ENCODE measurements around the gene PROCR.
"Not testable (repeated sequence)": the region's sequence is repeated elsewhere in the genome, so short reads cannot be mapped to it uniquely, and the experiment has no call there.

Gene PROCR

DNA sequence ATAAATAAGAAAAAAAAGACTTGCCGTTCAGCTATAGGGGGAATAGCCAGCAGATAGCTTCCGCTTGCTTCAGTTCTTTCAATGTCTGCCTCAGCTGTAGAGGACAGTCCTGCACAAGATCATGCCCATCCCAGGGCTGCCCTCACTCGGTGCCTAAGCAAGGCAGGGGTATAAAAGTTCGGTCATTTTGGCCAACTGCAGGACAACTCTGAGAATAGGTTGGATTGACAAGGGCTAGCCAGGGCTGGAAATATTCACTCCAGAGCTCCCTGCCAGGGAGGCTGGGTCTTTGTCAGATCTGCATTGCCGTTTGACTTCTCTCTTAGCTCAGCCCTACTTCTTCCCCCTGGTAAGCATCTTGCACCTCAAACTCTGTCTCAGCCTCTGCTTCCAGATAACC, 8.4 kb downstream of the PROCR start:
- POLR2A ChIA-PET: interaction anchor here (0.5 kb wide), 1 partner anchor 40 kb away, joined by 4 read pairs; no protein-coding TSS in a partner anchor
- DNase-seq (ENCODE audit: low read depth, low spot score): no peak
- TF ChIP-seq, protein P1, sequence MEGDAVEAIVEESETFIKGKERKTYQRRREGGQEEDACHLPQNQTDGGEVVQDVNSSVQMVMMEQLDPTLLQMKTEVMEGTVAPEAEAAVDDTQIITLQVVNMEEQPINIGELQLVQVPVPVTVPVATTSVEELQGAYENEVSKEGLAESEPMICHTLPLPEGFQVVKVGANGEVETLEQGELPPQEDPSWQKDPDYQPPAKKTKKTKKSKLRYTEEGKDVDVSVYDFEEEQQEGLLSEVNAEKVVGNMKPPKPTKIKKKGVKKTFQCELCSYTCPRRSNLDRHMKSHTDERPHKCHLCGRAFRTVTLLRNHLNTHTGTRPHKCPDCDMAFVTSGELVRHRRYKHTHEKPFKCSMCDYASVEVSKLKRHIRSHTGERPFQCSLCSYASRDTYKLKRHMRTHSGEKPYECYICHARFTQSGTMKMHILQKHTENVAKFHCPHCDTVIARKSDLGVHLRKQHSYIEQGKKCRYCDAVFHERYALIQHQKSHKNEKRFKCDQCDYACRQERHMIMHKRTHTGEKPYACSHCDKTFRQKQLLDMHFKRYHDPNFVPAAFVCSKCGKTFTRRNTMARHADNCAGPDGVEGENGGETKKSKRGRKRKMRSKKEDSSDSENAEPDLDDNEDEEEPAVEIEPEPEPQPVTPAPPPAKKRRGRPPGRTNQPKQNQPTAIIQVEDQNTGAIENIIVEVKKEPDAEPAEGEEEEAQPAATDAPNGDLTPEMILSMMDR (IDR thresholded peaks at IDR 0.05; ENCODE audit: insufficient read depth, low read length, missing control alignments): no peak
- H3K4me3 ChIP-seq (ENCODE audit: low read depth, low read length): no peak overlapping the region
- CTCF ChIA-PET: no interaction called here

DNA sequence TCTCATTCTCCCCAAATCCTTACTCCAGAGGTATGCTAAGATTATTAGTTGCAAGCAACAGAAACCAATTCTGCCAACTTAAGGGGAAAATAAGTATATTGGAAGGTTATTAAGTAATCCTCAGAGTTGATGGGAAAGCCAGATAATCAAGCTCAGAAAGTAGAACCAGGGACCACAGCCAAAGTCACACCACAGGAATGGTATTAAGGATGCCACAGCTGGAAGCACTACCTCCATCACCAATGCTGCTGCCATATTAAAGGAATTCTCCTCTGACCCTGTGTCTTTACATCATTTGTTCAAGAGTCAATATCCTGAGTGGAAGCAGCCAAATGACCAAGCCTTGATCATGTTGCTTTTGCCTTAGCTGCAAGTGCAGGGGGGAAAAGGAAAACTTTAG, 9.9 kb downstream of the PROCR start:
- CTCF ChIA-PET: interaction anchor here (1.0 to 1.5 kb wide), 2 partner anchors 27 to 85 kb away, joined by 3 to 4 read pairs; no protein-coding TSS in a partner anchor
- no peak overlapping the region for H3K4me3 ChIP-seq (ENCODE audit: low read depth, low read length)
- TF ChIP-seq, protein P1 (IDR thresholded peaks at IDR 0.05; ENCODE audit: insufficient read depth, low read length, missing control alignments): no peak
- POLR2A ChIA-PET: no interaction called here
- no peak for DNase-seq (ENCODE audit: low read depth, low spot score)

DNA sequence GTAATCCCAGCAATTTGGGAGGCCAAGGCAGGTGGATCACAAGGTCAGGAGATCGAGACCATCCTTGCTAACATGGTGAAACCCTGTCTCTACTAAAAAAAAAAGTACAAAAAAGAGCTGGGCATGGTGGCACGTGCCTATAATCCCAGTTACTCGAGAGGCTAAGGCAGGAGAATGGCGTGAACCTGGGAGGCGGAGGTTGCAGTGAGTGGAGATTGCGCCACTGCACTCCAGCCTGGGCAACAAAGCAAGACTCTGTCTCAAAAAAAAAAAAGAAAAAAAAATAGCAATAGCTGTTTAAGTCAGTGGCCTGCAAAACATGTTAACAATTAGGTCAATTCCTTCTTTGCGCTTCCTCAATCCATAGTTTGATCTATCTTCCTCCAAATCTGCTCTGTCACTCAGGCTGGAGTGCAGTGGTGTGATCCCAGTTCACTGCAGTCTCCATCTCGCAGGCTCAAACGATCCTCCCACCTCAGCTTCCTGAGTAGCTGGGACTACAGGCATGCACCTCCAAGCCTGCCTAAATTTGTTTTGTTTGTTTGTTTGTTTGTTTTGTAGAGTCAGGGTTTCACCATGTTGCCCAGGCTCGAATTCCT, 14.9 kb downstream of the PROCR start:
- POLR2A ChIA-PET; DNase-seq (ENCODE audit: low read depth, low spot score); H3K4me3 ChIP-seq (ENCODE audit: low read depth, low read length): not testable (repeated sequence)
- CTCF ChIA-PET: interaction anchor here (0.9 to 1.1 kb wide), 3 partner anchors 11 to 261 kb away, joined by 3 to 4 read pairs (median 3); no protein-coding TSS in a partner anchor

DNA sequence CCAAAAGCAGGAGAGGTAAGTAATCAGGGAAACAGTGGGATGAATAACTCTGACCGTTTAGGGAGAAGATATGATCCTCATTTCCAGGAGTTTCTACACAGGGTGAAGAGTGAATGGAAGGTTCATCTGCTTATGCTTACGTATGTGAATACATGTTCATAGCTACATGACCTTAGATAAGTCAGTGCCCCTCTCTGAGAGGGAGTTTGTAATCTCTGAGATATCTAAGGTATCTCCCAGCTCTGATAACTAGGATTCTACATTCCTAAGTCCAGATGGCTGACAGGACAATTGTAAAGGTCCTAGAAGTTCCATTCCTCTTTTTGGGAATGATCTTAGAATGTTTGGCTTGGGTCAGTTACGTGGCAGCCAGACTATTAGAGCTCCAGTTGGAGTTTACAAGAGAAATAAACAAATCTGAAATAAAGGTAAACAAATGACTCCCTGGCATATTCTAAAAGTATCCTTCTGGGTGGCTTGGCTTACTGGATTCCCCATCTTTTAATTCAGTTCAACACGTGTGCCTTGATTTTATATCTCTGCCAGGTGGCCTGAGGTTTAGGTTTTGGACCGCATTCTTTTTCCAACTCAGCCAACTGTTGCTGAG, 15.8 kb downstream of the PROCR start:
- no peak overlapping the region for H3K4me3 ChIP-seq (ENCODE audit: low read depth, low read length)
- TF ChIP-seq, protein P1 (IDR thresholded peaks at IDR 0.05; ENCODE audit: insufficient read depth, low read length, missing control alignments): no peak
- POLR2A ChIA-PET: no interaction called here
- CTCF ChIA-PET: interaction anchor here (0.5 to 1.4 kb wide), 5 partner anchors 12 to 260 kb away, joined by 3 to 4 read pairs (median 3); no protein-coding TSS in a partner anchor
- DNase-seq (ENCODE audit: low read depth, low spot score): no peak

DNA sequence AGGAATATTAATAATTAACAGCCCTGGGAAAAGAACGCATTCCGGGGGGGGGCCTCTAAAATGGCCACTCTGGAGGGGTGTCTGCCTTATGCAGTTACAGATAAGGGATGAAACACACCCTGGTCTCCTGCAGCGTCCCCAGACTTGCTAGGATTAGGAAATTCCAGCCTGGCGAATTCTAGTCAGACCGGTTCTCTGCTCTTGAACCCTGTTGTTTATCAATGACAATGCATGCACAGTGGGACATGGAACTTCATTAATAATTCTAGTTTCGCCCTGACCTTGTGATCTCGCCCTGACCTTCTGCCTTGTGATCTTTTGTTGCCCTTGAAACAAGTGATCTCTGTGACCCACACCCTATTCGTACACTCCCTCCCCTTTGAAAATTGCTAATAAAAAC, 17.4 kb downstream of the PROCR start:
- DNase-seq (ENCODE audit: low read depth, low spot score); POLR2A ChIA-PET; H3K4me3 ChIP-seq (ENCODE audit: low read depth, low read length): not testable (repeated sequence)
- CTCF ChIA-PET: interaction anchor here (1.0 to 1.8 kb wide), 2 partner anchors 19 to 93 kb away, joined by 3 to 7 read pairs; no protein-coding TSS in a partner anchor

DNA sequence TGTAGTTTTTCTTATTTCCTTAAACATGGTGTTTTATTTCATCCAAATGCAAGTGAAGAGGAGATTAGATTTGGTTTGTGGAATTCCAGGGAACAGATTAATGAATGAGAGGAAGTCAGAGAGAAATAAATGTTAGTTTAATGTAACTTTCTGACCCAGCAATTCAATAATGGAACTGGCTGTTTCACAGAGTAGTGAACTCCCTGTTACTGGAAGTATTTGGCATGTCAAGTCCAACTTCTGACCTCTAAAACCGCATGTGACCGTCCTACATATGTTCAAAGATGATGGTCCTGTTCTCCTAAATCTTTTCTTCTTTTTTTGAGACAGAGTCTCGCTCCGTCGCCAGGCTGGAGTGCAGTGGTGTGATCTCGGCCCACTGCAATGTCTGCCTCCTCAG, 18.7 kb downstream of the PROCR start:
- no peak for DNase-seq (ENCODE audit: low read depth, low spot score)
- TF ChIP-seq, protein P1 (IDR thresholded peaks at IDR 0.05; ENCODE audit: insufficient read depth, low read length, missing control alignments): no peak
- H3K4me3 ChIP-seq (ENCODE audit: low read depth, low read length): no peak overlapping the region
- POLR2A ChIA-PET: no interaction called here
- CTCF ChIA-PET: interaction anchor here (1.8 kb wide), 1 partner anchor 18 kb away, joined by 7 read pairs; no protein-coding TSS in a partner anchor

DNA sequence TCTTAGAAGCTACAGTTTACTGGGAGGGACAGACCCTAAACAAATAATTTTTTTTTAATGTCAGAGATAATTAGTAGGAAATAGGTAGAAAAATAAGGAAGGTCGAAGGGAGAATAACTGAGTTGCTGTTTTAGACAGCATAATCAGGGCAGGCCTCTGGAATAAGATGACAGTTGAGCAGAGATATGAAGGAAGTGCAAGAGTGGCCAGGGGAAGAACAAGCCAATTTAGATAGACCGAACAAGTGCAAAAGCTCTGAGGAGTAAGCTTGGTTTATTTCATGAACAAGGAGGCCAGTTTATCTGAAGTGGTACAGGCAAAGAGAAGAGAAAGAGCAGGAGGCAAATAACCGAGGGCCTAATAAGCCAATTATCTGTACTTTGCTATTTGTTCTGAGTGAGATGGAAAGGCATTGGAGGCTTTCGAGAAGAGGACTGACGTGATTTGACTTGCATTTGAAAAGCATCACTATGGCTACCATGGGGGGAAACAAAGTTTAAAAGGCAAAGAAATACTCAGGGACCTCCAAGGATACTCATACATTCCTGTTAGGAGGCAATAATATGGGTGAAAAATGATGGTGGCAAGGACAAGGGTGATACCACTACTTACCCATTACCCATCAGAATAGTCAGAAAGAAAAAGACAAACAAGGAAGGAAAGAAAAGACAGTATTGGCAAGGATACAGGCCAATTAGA, 19.7 kb downstream of the PROCR start:
- TF ChIP-seq, protein P1 (IDR thresholded peaks at IDR 0.05; ENCODE audit: insufficient read depth, low read length, missing control alignments): no peak
- no peak overlapping the region for H3K4me3 ChIP-seq (ENCODE audit: low read depth, low read length)
- no peak for DNase-seq (ENCODE audit: low read depth, low spot score)
- ChIA-PET POLR2A (no interaction called here), CTCF (no interaction called here)
